OCI-LY3 (cell line): ENCODE results near the gene NR4A2.

ENCODE experiments used
- CTCF ChIP-seq: fragments of 200-600, 300-600 bp; sonication (generic); IDR thresholded peaks from 2 replicates; pipeline ENCODE4 v1.5.1; 2014; ENCODE audit warnings: antibody characterized with exemption, low read length, low read depth
- EZH2phosphoT487 ChIP-seq: fragments of 200-600 bp; shearing (Covaris generic); IDR thresholded peaks from 2 replicates; pipeline ENCODE4 v1.6.1; 2018; ENCODE audit warnings: antibody characterized with exemption, mixed run types, low read depth

GRCh38 chr2:156366753-156367152, 34.2 kb upstream of the NR4A2 start:
- TF ChIP-seq CTCF (no peak), EZH2phosphoT487 (no peak)
